Coronary artery (tissue), 2 donors: ENCODE results near the gene ZNF594.

Experiments used
- DNase-seq: peaks from one replicate; pipeline ENCODE4 v3.0.0-alpha.2; 2017; ENCODE audit warnings: low spot score
- H3K27ac ChIP-seq, 2 donors: fragments of 200-600 bp; sonication (generic); one replicate each; pipeline ENCODE4 v1.5.1; 2016 to 2019
- H3K4me3 ChIP-seq: fragments of 200-600 bp; sonication (generic); 2 replicates; pipeline ENCODE4 v1.5.1; 2016; ENCODE audit warnings: mild to moderate bottlenecking, moderate library complexity
- CTCF ChIP-seq: fragments of 200-600 bp; sonication (generic); IDR thresholded peaks from one replicate; pipeline ENCODE4 v1.5.1; 2019; ENCODE audit warnings: antibody characterized with exemption

The ZNF594 gene

DNA sequence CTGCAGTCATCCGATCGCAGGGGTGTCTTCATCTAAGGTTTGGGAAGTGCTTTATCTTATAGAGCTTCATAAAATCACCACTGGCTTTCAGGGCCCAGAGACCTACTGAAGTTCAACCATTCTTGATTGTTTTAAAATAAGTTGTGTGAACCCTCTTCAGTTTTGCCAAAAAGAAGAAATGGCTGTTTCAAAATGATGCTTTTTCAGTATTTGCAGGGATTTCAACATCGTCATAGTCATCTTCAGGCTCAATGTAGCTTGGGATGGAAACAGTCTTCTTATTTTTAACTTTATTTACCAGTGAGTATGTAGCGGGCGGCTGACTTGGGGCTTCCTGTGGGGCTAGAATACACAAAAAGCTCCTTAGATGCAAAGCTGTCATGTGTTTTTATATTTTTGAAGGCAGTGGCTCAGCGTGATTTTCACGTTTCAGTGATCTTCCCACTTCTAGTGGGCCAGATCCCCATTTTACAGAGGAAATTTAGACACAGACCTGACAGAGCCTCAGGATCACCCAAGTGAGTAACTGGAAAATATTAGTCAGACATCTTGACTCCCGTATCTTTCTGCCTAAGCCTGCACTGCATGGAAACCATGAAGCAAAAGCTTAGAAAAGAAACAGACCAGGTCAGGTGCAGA is 19.1 kb upstream of the ZNF594 start:
- H3K4me3 ChIP-seq: no peak overlapping the region
- no peak for DNase-seq
- peak overlapping the region in 1 of 2 donors; percentile 67 for H3K27ac ChIP-seq
- TF ChIP-seq CTCF: no peak

- peak overlapping the region in 1 of 2 donors; percentile 23 for H3K27ac ChIP-seq
- no peak for TF ChIP-seq CTCF
- H3K4me3 ChIP-seq: no peak overlapping the region
- no peak for DNase-seq
Measured at GRCh38 chr17:5210091-5210490, 18.4 kb upstream of the ZNF594 start.

DNA sequence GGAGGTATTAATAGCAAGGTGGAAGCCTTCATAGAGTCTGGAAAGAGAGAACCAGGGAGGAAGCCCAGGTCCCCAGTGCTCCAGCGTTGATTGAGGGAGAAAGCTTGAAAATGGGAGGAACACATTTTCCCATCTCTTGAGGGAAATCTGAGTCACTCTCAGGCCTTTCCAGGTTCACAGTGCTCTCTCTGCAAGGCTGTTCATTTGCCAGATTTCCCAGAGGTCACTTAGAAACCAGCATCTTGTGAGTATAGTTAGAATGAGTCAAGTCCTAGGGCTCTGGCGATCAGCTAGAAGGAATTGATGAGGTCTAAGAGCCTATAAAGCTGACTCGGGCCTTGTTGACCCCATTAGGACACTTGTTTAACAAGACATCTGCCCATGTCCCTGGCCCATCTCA is 17.7 kb upstream of the ZNF594 start:
- DNase-seq: no peak
- Histone ChIP-seq H3K27ac (no peak overlapping the region), H3K4me3 (no peak overlapping the region)
- no peak for TF ChIP-seq CTCF

- no peak for TF ChIP-seq CTCF
- no peak for DNase-seq
- H3K27ac ChIP-seq: no peak overlapping the region
- H3K4me3 ChIP-seq: no peak overlapping the region
Measured at GRCh38 chr17:5203908-5204294, 12.2 kb upstream of the ZNF594 start.

- Histone ChIP-seq H3K4me3 (no peak overlapping the region), H3K27ac (no peak overlapping the region)
- DNase-seq: no peak
- TF ChIP-seq CTCF: no peak
Measured at GRCh38 chr17:5203178-5203907, 11.7 kb upstream of the ZNF594 start.

- H3K27ac ChIP-seq: no peak overlapping the region
- H3K4me3 ChIP-seq: no peak overlapping the region
- no peak for TF ChIP-seq CTCF
- DNase-seq: no peak
Measured at GRCh38 chr17:5201011-5201410, 9.3 kb upstream of the ZNF594 start.

- Histone ChIP-seq H3K27ac (no peak overlapping the region), H3K4me3 (no peak overlapping the region)
- no peak for DNase-seq
- no peak for TF ChIP-seq CTCF
Measured at GRCh38 chr17:5200360-5200759, 8.7 kb upstream of the ZNF594 start.
